Ammon's horn (tissue), 1 donor: Measurements from ENCODE around the gene SNAPC4.

Source experiments
- DNase-seq: peaks from one replicate; pipeline ENCODE4 v3.0.0-alpha.2; 2016; ENCODE audit warnings: low spot score

Gene SNAPC4

GRCh38 chr9:136392538-136393449 is 7.2 kb downstream of the SNAPC4 start:
- DNase-seq = no peak

- no peak for DNase-seq
Observed at GRCh38 chr9:136391737-136392537, 8.0 kb downstream of the SNAPC4 start.

- no peak for DNase-seq
Observed at GRCh38 chr9:136389396-136389795, 10.6 kb downstream of the SNAPC4 start.

GRCh38 chr9:136387217-136387616 is 12.8 kb downstream of the SNAPC4 start:
- no peak for DNase-seq

- DNase-seq = no peak
Observed at GRCh38 chr9:136386018-136386417, 14.0 kb downstream of the SNAPC4 start.

- DNase-seq = no peak
Observed at GRCh38 chr9:136385015-136385414, 15.0 kb downstream of the SNAPC4 start.

- no peak for DNase-seq
Observed at GRCh38 chr9:136383436-136383835, 16.5 kb downstream of the SNAPC4 start.

GRCh38 chr9:136381966-136382513 is 17.9 kb downstream of the SNAPC4 start:
- no peak for DNase-seq

- peak; percentile 40 for DNase-seq
Observed at GRCh38 chr9:136381311-136381710, 18.7 kb downstream of the SNAPC4 start.

GRCh38 chr9:136380381-136380780 is 19.6 kb downstream of the SNAPC4 start:
- DNase-seq = no peak

- DNase-seq = no peak
Observed at GRCh38 chr9:136379891-136380290, 20.1 kb downstream of the SNAPC4 start.

GRCh38 chr9:136379401-136379800 is 20.6 kb downstream of the SNAPC4 start:
- DNase-seq = no peak

GRCh38 chr9:136379003-136379287 is 21.0 kb downstream of the SNAPC4 start:
- no peak for DNase-seq

GRCh38 chr9:136378170-136379002 is 21.6 kb downstream of the SNAPC4 start:
- DNase-seq = no peak

- peak; percentile 59 for DNase-seq
Observed at GRCh38 chr9:136377341-136378169, 22.4 kb downstream of the SNAPC4 start.

- no peak for DNase-seq
Observed at GRCh38 chr9:136376457-136376856, 23.5 kb downstream of the SNAPC4 start.

- DNase-seq = no peak
Observed at GRCh38 chr9:136375096-136375495, 24.9 kb downstream of the SNAPC4 start.

GRCh38 chr9:136374183-136374575 is 25.8 kb downstream of the SNAPC4 start:
- no peak for DNase-seq

GRCh38 chr9:136373300-136374182 is 26.4 kb downstream of the SNAPC4 start, which contains the start of gene CARD9:
TSS of gene CARD9 (minus strand) at chr9:136373669. CDS start at chr9:136372078, 1,591 bp downstream.
- peak; percentile 71 for DNase-seq
